ENCODE results near the gene HIGD1C. TPM values are rescaled to one million over a fixed set of nuclear protein-coding genes. Genes with fewer than 3 reads are reported as not detected.

HIGD1C gene
- total and polyA plus RNA-seq, 4 donors: not detected

- peaks cover 0 to 21% (median 12%) of the 10 kb centered on the region in 4 donors for H3K4me1 ChIP-seq (ENCODE audit: control insufficient read depth in 4 of 4, insufficient read depth in 4 of 4, low read length in 3 of 4)
- no peaks in the 10 kb centered on the region for H3K27me3 ChIP-seq (ENCODE audit: control insufficient read depth in 4 of 4, insufficient read depth in 4 of 4, low read length in 3 of 4)
- TF ChIP-seq, protein P1, sequence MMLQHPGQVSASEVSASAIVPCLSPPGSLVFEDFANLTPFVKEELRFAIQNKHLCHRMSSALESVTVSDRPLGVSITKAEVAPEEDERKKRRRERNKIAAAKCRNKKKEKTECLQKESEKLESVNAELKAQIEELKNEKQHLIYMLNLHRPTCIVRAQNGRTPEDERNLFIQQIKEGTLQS (IDR thresholded peaks at IDR 0.05): no peak
- peak; percentile 69 to 83 for TF ChIP-seq RXRA (IDR thresholded peaks at IDR 0.05)
- TF ChIP-seq YY1 (IDR thresholded peaks at IDR 0.05): peak; percentile 33
- peak; percentile 66 to 83 for TF ChIP-seq HNF4A (conservative IDR thresholded peaks at IDR 0.05)
- peak; percentile 62 to 67 for TF ChIP-seq JUND (IDR thresholded peaks at IDR 0.05)
- TF ChIP-seq, protein P2, sequence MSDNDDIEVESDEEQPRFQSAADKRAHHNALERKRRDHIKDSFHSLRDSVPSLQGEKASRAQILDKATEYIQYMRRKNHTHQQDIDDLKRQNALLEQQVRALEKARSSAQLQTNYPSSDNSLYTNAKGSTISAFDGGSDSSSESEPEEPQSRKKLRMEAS (IDR thresholded peaks at IDR 0.05): no peak
- TF ChIP-seq CTCF (IDR thresholded peaks at IDR 0.05; ENCODE audit: low read depth, low read length, missing input control): peak; percentile 45
- TF ChIP-seq GABPA (IDR thresholded peaks at IDR 0.05 in 1 of 2, conservative IDR thresholded peaks at IDR 0.05 in 1 of 2): no peak
- no peak for TF ChIP-seq TAF1 (conservative IDR thresholded peaks at IDR 0.05)
- TF ChIP-seq FOXA1 (IDR thresholded peaks at IDR 0.05): no peak
- TF ChIP-seq FOXA2 (IDR thresholded peaks at IDR 0.05): peak; percentile 10
- no peak for TF ChIP-seq EGR1 (IDR thresholded peaks at IDR 0.05; ENCODE audit: low read depth in 2 of 2)
- TF ChIP-seq, protein P3, sequence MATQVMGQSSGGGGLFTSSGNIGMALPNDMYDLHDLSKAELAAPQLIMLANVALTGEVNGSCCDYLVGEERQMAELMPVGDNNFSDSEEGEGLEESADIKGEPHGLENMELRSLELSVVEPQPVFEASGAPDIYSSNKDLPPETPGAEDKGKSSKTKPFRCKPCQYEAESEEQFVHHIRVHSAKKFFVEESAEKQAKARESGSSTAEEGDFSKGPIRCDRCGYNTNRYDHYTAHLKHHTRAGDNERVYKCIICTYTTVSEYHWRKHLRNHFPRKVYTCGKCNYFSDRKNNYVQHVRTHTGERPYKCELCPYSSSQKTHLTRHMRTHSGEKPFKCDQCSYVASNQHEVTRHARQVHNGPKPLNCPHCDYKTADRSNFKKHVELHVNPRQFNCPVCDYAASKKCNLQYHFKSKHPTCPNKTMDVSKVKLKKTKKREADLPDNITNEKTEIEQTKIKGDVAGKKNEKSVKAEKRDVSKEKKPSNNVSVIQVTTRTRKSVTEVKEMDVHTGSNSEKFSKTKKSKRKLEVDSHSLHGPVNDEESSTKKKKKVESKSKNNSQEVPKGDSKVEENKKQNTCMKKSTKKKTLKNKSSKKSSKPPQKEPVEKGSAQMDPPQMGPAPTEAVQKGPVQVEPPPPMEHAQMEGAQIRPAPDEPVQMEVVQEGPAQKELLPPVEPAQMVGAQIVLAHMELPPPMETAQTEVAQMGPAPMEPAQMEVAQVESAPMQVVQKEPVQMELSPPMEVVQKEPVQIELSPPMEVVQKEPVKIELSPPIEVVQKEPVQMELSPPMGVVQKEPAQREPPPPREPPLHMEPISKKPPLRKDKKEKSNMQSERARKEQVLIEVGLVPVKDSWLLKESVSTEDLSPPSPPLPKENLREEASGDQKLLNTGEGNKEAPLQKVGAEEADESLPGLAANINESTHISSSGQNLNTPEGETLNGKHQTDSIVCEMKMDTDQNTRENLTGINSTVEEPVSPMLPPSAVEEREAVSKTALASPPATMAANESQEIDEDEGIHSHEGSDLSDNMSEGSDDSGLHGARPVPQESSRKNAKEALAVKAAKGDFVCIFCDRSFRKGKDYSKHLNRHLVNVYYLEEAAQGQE (IDR thresholded peaks at IDR 0.05): no peak
- no peak for TF ChIP-seq NR2F2 (IDR thresholded peaks at IDR 0.05)
- no peak for TF ChIP-seq SP1 (IDR thresholded peaks at IDR 0.05)
- TF ChIP-seq HNF4G (IDR thresholded peaks at IDR 0.05): peak; percentile 58
- peak; percentile 91 to 93 for TF ChIP-seq RAD21 (IDR thresholded peaks at IDR 0.05)
- TF ChIP-seq, protein P4, sequence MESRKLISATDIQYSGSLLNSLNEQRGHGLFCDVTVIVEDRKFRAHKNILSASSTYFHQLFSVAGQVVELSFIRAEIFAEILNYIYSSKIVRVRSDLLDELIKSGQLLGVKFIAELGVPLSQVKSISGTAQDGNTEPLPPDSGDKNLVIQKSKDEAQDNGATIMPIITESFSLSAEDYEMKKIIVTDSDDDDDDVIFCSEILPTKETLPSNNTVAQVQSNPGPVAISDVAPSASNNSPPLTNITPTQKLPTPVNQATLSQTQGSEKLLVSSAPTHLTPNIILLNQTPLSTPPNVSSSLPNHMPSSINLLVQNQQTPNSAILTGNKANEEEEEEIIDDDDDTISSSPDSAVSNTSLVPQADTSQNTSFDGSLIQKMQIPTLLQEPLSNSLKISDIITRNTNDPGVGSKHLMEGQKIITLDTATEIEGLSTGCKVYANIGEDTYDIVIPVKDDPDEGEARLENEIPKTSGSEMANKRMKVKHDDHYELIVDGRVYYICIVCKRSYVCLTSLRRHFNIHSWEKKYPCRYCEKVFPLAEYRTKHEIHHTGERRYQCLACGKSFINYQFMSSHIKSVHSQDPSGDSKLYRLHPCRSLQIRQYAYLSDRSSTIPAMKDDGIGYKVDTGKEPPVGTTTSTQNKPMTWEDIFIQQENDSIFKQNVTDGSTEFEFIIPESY (IDR thresholded peaks at IDR 0.05): no peak
- peaks cover 4 to 37% (median 23%) of the 10 kb centered on the region in 4 donors for H3K36me3 ChIP-seq (ENCODE audit: control insufficient read depth in 4 of 4, insufficient read depth in 3 of 4, low read depth in 1 of 4, low read length in 3 of 4)
- peak; percentile 40 for DNase-seq (ENCODE audit: low spot score)
- peak overlapping the region; percentile 9 to 48 for H3K9ac ChIP-seq (ENCODE audit: low read depth in 1 of 2, low read length in 2 of 2)
- 40% methylated on average over 8 of the region's 8 CpGs for WGBS
- peak overlapping the region; percentile 7 to 21 for H3K27ac ChIP-seq (ENCODE audit: low read depth in 1 of 2, low read length in 2 of 2)
- H3K4me3 ChIP-seq (ENCODE audit: low read depth in 1 of 3, low read length in 3 of 3): no peak overlapping the region
- no peaks in the 10 kb centered on the region for H3K9me3 ChIP-seq (ENCODE audit: control insufficient read depth in 4 of 4, low read length in 3 of 4)
Observed at GRCh38 chr12:50986966-50987737, 34.8 kb downstream of the HIGD1C start.
